ENCODE measurements around the gene ZNF28.
"Not testable (repeated sequence)": the region's sequence is repeated elsewhere in the genome, so short reads cannot be mapped to it uniquely, and the experiment has no call there.

The ZNF28 gene

GRCh38 chr19:52821204-52821960, at the start of gene ZNF28:
Gene ZNF28 (minus strand): TSS chr19:52821633. CDS start chr19:52817958, 3,675 bp downstream.
- H3K4me1 ChIP-seq (ENCODE audit: control insufficient read depth, low read length); H3K9me3 ChIP-seq (ENCODE audit: control insufficient read depth, insufficient read depth, low read length); H3K9me2 ChIP-seq (replicated peaks; ENCODE audit: control insufficient read depth, low read length); H4K20me1 ChIP-seq (ENCODE audit: control insufficient read depth, insufficient read depth, low read depth, low read length); H3K27me3 ChIP-seq (ENCODE audit: control insufficient read depth, low read length); H3F3A ChIP-seq (ENCODE audit: control insufficient read depth, insufficient read depth); H3K27ac ChIP-seq (ENCODE audit: low read depth, low read length): not testable (repeated sequence)
- peak within 1 kb of the TSS; percentile 78 for H3K4me3 ChIP-seq (ENCODE audit: low read length)
- H3K36me3 ChIP-seq (ENCODE audit: control insufficient read depth, low read length), result peaks cover 14% of the 10 kb centered on the region
- H3K4me2 ChIP-seq (ENCODE audit: low read length), result peak within 1 kb of the TSS; percentile 73
- H3K79me2 ChIP-seq (ENCODE audit: control insufficient read depth, low read length), result peaks cover 17% of the 10 kb centered on the region

- H3K4me2 ChIP-seq (ENCODE audit: low read length); H3K36me3 ChIP-seq (ENCODE audit: control insufficient read depth, low read length); H3K4me1 ChIP-seq (ENCODE audit: control insufficient read depth, low read length); H3K27ac ChIP-seq (ENCODE audit: low read depth, low read length); H4K20me1 ChIP-seq (ENCODE audit: control insufficient read depth, insufficient read depth, low read depth, low read length); H3K4me3 ChIP-seq (ENCODE audit: low read length); H3K79me2 ChIP-seq (ENCODE audit: control insufficient read depth, low read length); H3K9me2 ChIP-seq (replicated peaks; ENCODE audit: control insufficient read depth, low read length); H3K9me3 ChIP-seq (ENCODE audit: control insufficient read depth, insufficient read depth, low read length); H3F3A ChIP-seq (ENCODE audit: control insufficient read depth, insufficient read depth); H3K27me3 ChIP-seq (ENCODE audit: control insufficient read depth, low read length): not testable (repeated sequence)
These were observed 46.6 kb upstream of the ZNF28 start for GRCh38 chr19:52868031-52868430.

GRCh38 chr19:52857378-52858191, 36.2 kb upstream of the ZNF28 start, which contains the start of gene ZNF468:
Gene ZNF468 (minus strand): TSS chr19:52857619. CDS start chr19:52854272, 3,347 bp downstream.
- not testable (repeated sequence) for H3K27ac ChIP-seq (ENCODE audit: low read depth, low read length); H4K20me1 ChIP-seq (ENCODE audit: control insufficient read depth, insufficient read depth, low read depth, low read length); H3K27me3 ChIP-seq (ENCODE audit: control insufficient read depth, low read length); H3K9me3 ChIP-seq (ENCODE audit: control insufficient read depth, insufficient read depth, low read length); H3K4me1 ChIP-seq (ENCODE audit: control insufficient read depth, low read length); H3F3A ChIP-seq (ENCODE audit: control insufficient read depth, insufficient read depth); H3K9me2 ChIP-seq (replicated peaks; ENCODE audit: control insufficient read depth, low read length)
- Histone ChIP-seq H3K36me3 (ENCODE audit: control insufficient read depth, low read length) (peaks cover 19% of the 10 kb centered on the region), H3K4me3 (ENCODE audit: low read length) (peak within 1 kb of the TSS; percentile 68), H3K4me2 (ENCODE audit: low read length) (peak within 1 kb of the TSS; percentile 64), H3K79me2 (ENCODE audit: control insufficient read depth, low read length) (peaks cover 27% of the 10 kb centered on the region)

- H3K79me2 ChIP-seq (ENCODE audit: control insufficient read depth, low read length), result peaks cover 27% of the 10 kb centered on the region
- H3K9me2 ChIP-seq (replicated peaks; ENCODE audit: control insufficient read depth, low read length); H3K27ac ChIP-seq (ENCODE audit: low read depth, low read length); H3F3A ChIP-seq (ENCODE audit: control insufficient read depth, insufficient read depth); H3K4me1 ChIP-seq (ENCODE audit: control insufficient read depth, low read length); H3K9me3 ChIP-seq (ENCODE audit: control insufficient read depth, insufficient read depth, low read length); H4K20me1 ChIP-seq (ENCODE audit: control insufficient read depth, insufficient read depth, low read depth, low read length); H3K27me3 ChIP-seq (ENCODE audit: control insufficient read depth, low read length): not testable (repeated sequence)
- H3K4me2 ChIP-seq (ENCODE audit: low read length), result peak overlapping the region; percentile 64
- H3K4me3 ChIP-seq (ENCODE audit: low read length), result peak overlapping the region; percentile 68
- H3K36me3 ChIP-seq (ENCODE audit: control insufficient read depth, low read length), result peaks cover 25% of the 10 kb centered on the region
These were observed 35.3 kb upstream of the ZNF28 start for GRCh38 chr19:52856540-52857377.

- H3K27ac ChIP-seq (ENCODE audit: low read depth, low read length); H4K20me1 ChIP-seq (ENCODE audit: control insufficient read depth, insufficient read depth, low read depth, low read length); H3K4me1 ChIP-seq (ENCODE audit: control insufficient read depth, low read length); H3K9me3 ChIP-seq (ENCODE audit: control insufficient read depth, insufficient read depth, low read length); H3K4me2 ChIP-seq (ENCODE audit: low read length); H3K9me2 ChIP-seq (replicated peaks; ENCODE audit: control insufficient read depth, low read length); H3K27me3 ChIP-seq (ENCODE audit: control insufficient read depth, low read length); H3F3A ChIP-seq (ENCODE audit: control insufficient read depth, insufficient read depth); H3K4me3 ChIP-seq (ENCODE audit: low read length); H3K79me2 ChIP-seq (ENCODE audit: control insufficient read depth, low read length): not testable (repeated sequence)
- H3K36me3 ChIP-seq (ENCODE audit: control insufficient read depth, low read length), result peaks cover 87% of the 10 kb centered on the region
These were observed 25.9 kb upstream of the ZNF28 start for GRCh38 chr19:52847352-52847751.

GRCh38 chr19:52840825-52841465, 19.5 kb upstream of the ZNF28 start:
- H3K27me3 ChIP-seq (ENCODE audit: control insufficient read depth, low read length); H3K4me2 ChIP-seq (ENCODE audit: low read length); H3K9me2 ChIP-seq (replicated peaks; ENCODE audit: control insufficient read depth, low read length); H3K4me3 ChIP-seq (ENCODE audit: low read length); H3K27ac ChIP-seq (ENCODE audit: low read depth, low read length); H3K79me2 ChIP-seq (ENCODE audit: control insufficient read depth, low read length); H3K4me1 ChIP-seq (ENCODE audit: control insufficient read depth, low read length); H3F3A ChIP-seq (ENCODE audit: control insufficient read depth, insufficient read depth); H4K20me1 ChIP-seq (ENCODE audit: control insufficient read depth, insufficient read depth, low read depth, low read length): not testable (repeated sequence)
- Histone ChIP-seq H3K9me3 (ENCODE audit: control insufficient read depth, insufficient read depth, low read length) (peaks cover 39% of the 10 kb centered on the region; the same call in 1 of the 2 replicates), H3K36me3 (ENCODE audit: control insufficient read depth, low read length) (peaks cover 92% of the 10 kb centered on the region)

- H3K9me2 ChIP-seq (replicated peaks; ENCODE audit: control insufficient read depth, low read length); H3K9me3 ChIP-seq (ENCODE audit: control insufficient read depth, insufficient read depth, low read length); H4K20me1 ChIP-seq (ENCODE audit: control insufficient read depth, insufficient read depth, low read depth, low read length); H3K4me2 ChIP-seq (ENCODE audit: low read length); H3K4me1 ChIP-seq (ENCODE audit: control insufficient read depth, low read length); H3K27ac ChIP-seq (ENCODE audit: low read depth, low read length); H3K79me2 ChIP-seq (ENCODE audit: control insufficient read depth, low read length); H3K4me3 ChIP-seq (ENCODE audit: low read length); H3F3A ChIP-seq (ENCODE audit: control insufficient read depth, insufficient read depth); H3K27me3 ChIP-seq (ENCODE audit: control insufficient read depth, low read length): not testable (repeated sequence)
- H3K36me3 ChIP-seq (ENCODE audit: control insufficient read depth, low read length), result peaks cover 26% of the 10 kb centered on the region
These were observed 12.9 kb upstream of the ZNF28 start for GRCh38 chr19:52834289-52834688.
